ENCODE data around the gene OSER1. TPM values are rescaled to one million over a fixed set of nuclear protein-coding genes. Genes with fewer than 3 reads are reported as not detected.
A peak's percentile ranks its signal among the peaks of the same experiment; 100 is the strongest.

OSER1 gene
- total and polyA plus RNA-seq, 2 of the 8 experiments (the other 6 are each of a cell fraction or from before 2014, with no cell fraction given): 24.5 to 31.8 TPM

GRCh38 chr20:44253528-44253927 lies 43.0 kb upstream of the OSER1 start:
- H3K4me2 ChIP-seq (ENCODE audit: insufficient read depth in 1 of 2, low read depth in 2 of 2, low read length in 2 of 2): no peak overlapping the region
- no peak overlapping the region for H3K14ac ChIP-seq (ENCODE audit: insufficient read length)
- ChIA-PET POLR2A (ENCODE audit: partially characterized antibody) (no interaction called here), CTCF (ENCODE audit: partially characterized antibody) (interaction anchor here (0.9 to 4.8 kb wide), 14 partner anchors 10 to 212 kb away, joined by 3 to 31 read pairs (median 6); no protein-coding TSS in a partner anchor)
- no peak overlapping the region for H3K23ac ChIP-seq (ENCODE audit: insufficient read length)
- H4K8ac ChIP-seq (ENCODE audit: extremely low read depth, insufficient read depth, low read length): no peak overlapping the region
- no peaks in the 10 kb centered on the region for H3K79me1 ChIP-seq (ENCODE audit: low read depth, low read length)
- no peak overlapping the region; the same call in 1 of the 2 replicates for H2AK5ac ChIP-seq (ENCODE audit: low read depth, low read length)
- FAIRE-seq: no peak
- whole genome bisulfite sequencing, 2 experiments (ENCODE audit: extremely low coverage in 1 of 2, insufficient coverage in 1 of 2, insufficient read length in 1 of 2, insufficient replicate concordance in 2 of 2, low coverage in 1 of 2, low lambda C conversion rate in 2 of 2, missing lambda C conversion rate in 1 of 2): 75% methylated on average over 3 of the region's 3 CpGs; no CpG with 5 or more reads in 1 of the 2 experiments
- H3K36me3 ChIP-seq (ENCODE audit: control insufficient read depth in 2 of 4, insufficient read depth in 4 of 4, low read length in 3 of 4): no peaks in the 10 kb centered on the region
- H2BK20ac ChIP-seq (ENCODE audit: low read length): no peak overlapping the region
- H3K4me3 ChIP-seq (ENCODE audit: extremely low read depth in 1 of 4, insufficient read depth in 2 of 4, low read depth in 3 of 4, low read length in 4 of 4): no peak overlapping the region
- H4K91ac ChIP-seq (replicated peaks; ENCODE audit: insufficient read length, low read length): no peak overlapping the region
- H3K79me2 ChIP-seq (ENCODE audit: control insufficient read depth in 1 of 2, insufficient read depth in 2 of 2, low read length in 2 of 2): no peaks in the 10 kb centered on the region
- H3K27me3 ChIP-seq (replicated peaks in 1 of 4; ENCODE audit: control insufficient read depth in 3 of 4, extremely low read depth in 1 of 4, insufficient read depth in 3 of 4, low read length in 3 of 4): no peaks in the 10 kb centered on the region; a peak in 1 of 7 replicates
- no peak overlapping the region for H2BK5ac ChIP-seq (ENCODE audit: low read depth, low read length)
- DNase-seq (ENCODE audit: low read depth in 1 of 2, low spot score in 2 of 2): no peak
- H2BK12ac ChIP-seq (ENCODE audit: low read depth, low read length): 0 out of 2 replicates have a peak overlapping the region, but pooled peaks have one; percentile 17
- H3K9me3 ChIP-seq (ENCODE audit: insufficient read depth in 2 of 2, low read depth in 1 of 2, low read length in 1 of 2): no peaks in the 10 kb centered on the region
- no peak overlapping the region for H3K27ac ChIP-seq (ENCODE audit: low read depth, low read length)
- peaks cover 0 to 4% of the 10 kb centered on the region in 2 experiments for H4K20me1 ChIP-seq (replicated peaks in 1 of 2; ENCODE audit: control insufficient read depth in 1 of 2, insufficient read depth in 2 of 2, low read length in 2 of 2)
- H3K56ac ChIP-seq (replicated peaks; ENCODE audit: insufficient read length, low read depth, low read length): no peak overlapping the region
- no peak overlapping the region for H2BK120ac ChIP-seq (replicated peaks; ENCODE audit: low read depth, low read length)
- no peak overlapping the region for H2AFZ ChIP-seq (ENCODE audit: low read length)
- no peak overlapping the region; the same call in 1 of the 2 replicates for H3K18ac ChIP-seq (ENCODE audit: extremely low read depth, low read length)
- H4K5ac ChIP-seq (ENCODE audit: insufficient read length, low read depth, low read length): no peak overlapping the region
- no peak overlapping the region for H3K4ac ChIP-seq (replicated peaks; ENCODE audit: insufficient read length, low read depth, low read length)
- no peaks in the 10 kb centered on the region for H3K23me2 ChIP-seq (ENCODE audit: low read depth, low read length)
- no peak overlapping the region for H3K9ac ChIP-seq (replicated peaks in 1 of 4; ENCODE audit: extremely low read depth in 1 of 4, low read depth in 3 of 4, low read length in 3 of 4)
- peaks cover 0 to 7% (median 1%) of the 10 kb centered on the region in 4 experiments; a peak in 4 of 7 replicates for H3K4me1 ChIP-seq (replicated peaks in 1 of 4; ENCODE audit: control insufficient read depth in 3 of 4, insufficient read depth in 4 of 4, low read length in 3 of 4)
- TF ChIP-seq USF2 (IDR thresholded peaks at IDR 0.05; ENCODE audit: low read length) (no peak), EGR1 (IDR thresholded peaks at IDR 0.05; ENCODE audit: borderline replicate concordance, low read depth, low read length) (no peak), TEAD4 (IDR thresholded peaks at IDR 0.05; ENCODE audit: low read depth, low read length) (no peak), RAD21 (IDR thresholded peaks at IDR 0.05 in 1 of 2, conservative IDR thresholded peaks at IDR 0.05 in 1 of 2; ENCODE audit: low read depth in 2 of 2, low read length in 2 of 2) (peak in 1 of 2 experiments; percentile 24; a peak in 1 of 4 replicates), CTCF (IDR thresholded peaks at IDR 0.05; ENCODE audit: control extremely low read depth in 1 of 3, insufficient read depth in 1 of 3, low read depth in 1 of 3, low read length in 3 of 3) (peak; percentile 42 to 60 (median 48)), KDM5A (IDR thresholded peaks at IDR 0.05; ENCODE audit: low read length) (no peak), ATF3 (IDR thresholded peaks at IDR 0.05; ENCODE audit: insufficient read depth, low read depth, low read length) (no peak)
- H2BK15ac ChIP-seq (ENCODE audit: low read length): no peak overlapping the region
